Neural progenitor cell (in vitro differentiated cells): ENCODE measurements around the gene GOLIM4.

Experiments
- EZH2phosphoT487 ChIP-seq: fragments of 200-600 bp; sonication (generic); IDR thresholded peaks from 2 replicates; pipeline ENCODE4 v1.6.1; 2017; ENCODE audit warnings: antibody characterized with exemption
- TF ChIP-seq, protein P1 (sequence below): fragments of 200-600 bp; sonication (generic); IDR thresholded peaks from 2 replicates; pipeline ENCODE4 v1.5.1; 2017; ENCODE audit warnings: antibody characterized with exemption, mild to moderate bottlenecking

DNA sequence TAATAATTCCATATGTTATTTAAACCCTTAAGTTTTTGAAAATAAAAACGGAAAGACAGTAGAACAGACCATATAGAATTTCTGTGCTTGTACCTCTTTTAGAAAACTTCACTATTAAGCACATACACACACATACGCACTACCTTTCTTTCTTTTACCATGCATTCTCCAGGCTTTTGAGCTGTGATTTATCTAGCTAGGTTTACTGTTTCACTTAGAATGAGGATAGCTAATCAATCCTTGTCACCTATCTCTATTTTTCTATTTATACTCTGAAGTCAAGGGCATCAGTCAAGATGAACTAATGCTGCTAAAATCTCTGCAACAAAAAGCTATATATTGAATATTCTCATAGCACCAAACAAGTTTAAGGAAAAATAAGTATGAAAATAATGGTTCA, 43.2 kb downstream of the GOLIM4 start:
- TF ChIP-seq, protein P1, sequence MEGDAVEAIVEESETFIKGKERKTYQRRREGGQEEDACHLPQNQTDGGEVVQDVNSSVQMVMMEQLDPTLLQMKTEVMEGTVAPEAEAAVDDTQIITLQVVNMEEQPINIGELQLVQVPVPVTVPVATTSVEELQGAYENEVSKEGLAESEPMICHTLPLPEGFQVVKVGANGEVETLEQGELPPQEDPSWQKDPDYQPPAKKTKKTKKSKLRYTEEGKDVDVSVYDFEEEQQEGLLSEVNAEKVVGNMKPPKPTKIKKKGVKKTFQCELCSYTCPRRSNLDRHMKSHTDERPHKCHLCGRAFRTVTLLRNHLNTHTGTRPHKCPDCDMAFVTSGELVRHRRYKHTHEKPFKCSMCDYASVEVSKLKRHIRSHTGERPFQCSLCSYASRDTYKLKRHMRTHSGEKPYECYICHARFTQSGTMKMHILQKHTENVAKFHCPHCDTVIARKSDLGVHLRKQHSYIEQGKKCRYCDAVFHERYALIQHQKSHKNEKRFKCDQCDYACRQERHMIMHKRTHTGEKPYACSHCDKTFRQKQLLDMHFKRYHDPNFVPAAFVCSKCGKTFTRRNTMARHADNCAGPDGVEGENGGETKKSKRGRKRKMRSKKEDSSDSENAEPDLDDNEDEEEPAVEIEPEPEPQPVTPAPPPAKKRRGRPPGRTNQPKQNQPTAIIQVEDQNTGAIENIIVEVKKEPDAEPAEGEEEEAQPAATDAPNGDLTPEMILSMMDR = no peak
- no peak for TF ChIP-seq EZH2phosphoT487
